ENCODE data around the gene SCUBE1. TPM values are rescaled to one million over a fixed set of nuclear protein-coding genes. Genes with fewer than 3 reads are reported as not detected.

Gene SCUBE1
- total and polyA plus RNA-seq, 2 donors (not counting 3 experiments of a cell fraction or from before 2014, with no cell fraction given), result 0.07 TPM; not detected in 1

DNA sequence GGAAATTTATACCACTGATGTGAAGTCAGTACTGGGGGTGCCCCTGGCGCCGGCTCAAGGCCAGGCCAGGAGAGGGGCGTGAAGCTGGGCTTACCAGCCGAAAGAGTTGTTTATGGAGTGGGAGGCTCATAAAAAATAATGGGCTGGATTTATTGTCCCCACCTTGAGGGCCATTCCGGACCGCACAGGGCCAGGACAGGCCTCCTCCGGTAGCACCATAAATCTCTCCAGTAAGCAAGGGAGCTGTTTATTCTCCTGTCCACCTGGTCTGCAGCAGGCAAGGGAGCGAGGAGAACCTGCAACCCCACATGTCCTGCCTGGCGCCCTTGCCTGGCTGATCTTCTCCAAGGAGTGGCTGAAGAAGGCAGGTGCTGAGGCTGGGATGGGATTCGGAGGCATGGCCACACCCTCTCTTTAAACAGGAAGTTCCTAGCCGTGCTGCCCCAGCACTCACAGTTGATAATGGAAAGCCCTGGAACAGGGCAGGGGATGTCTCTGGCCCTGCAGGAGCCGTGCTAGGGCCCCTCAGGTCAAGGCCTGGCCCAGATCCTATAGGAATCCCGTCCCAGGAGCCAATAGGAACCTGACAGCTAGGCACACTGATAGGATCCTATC, 65.1 kb downstream of the SCUBE1 start:
- no TSS peak for BruUV-seq (replicated peaks)
- Histone ChIP-seq H3K9me3 (replicated peaks; ENCODE audit: control insufficient read depth, insufficient read depth, low read length) (no peaks in the 10 kb centered on the region), H3K4me1 (ENCODE audit: control insufficient read depth, extremely low read depth, insufficient read depth, low read length) (no peaks in the 10 kb centered on the region), H3K27ac (ENCODE audit: insufficient read depth, low read depth, low read length) (no peak overlapping the region), H3K4me3 (replicated peaks in 1 of 3; ENCODE audit: insufficient read depth in 1 of 3, low read depth in 1 of 3, low read length in 3 of 3) (no peak overlapping the region), H3K27me3 (ENCODE audit: control insufficient read depth in 2 of 2, insufficient read depth in 2 of 2, low read length in 2 of 2) (no peaks in the 10 kb centered on the region), H3K4me2 (ENCODE audit: insufficient read depth, low read length) (no peak overlapping the region), H3K36me3 (ENCODE audit: control insufficient read depth in 2 of 2, extremely low read depth in 1 of 2, insufficient read depth in 2 of 2, low read length in 2 of 2) (no peaks in the 10 kb centered on the region), H4K20me1 (replicated peaks; ENCODE audit: control insufficient read depth, extremely low read depth, insufficient read depth, low read length) (no peaks in the 10 kb centered on the region), H3K79me2 (ENCODE audit: control insufficient read depth, insufficient read depth, low read length) (no peaks in the 10 kb centered on the region), H3K9me1 (replicated peaks; ENCODE audit: control insufficient read depth, extremely low read depth, insufficient read depth, low read length) (no peaks in the 10 kb centered on the region), H3K9ac (replicated peaks; ENCODE audit: extremely low read depth, insufficient read depth, low read length) (no peak overlapping the region), H2AFZ (ENCODE audit: low read depth, low read length) (no peak overlapping the region)
- dilution Hi-C loops (cut with MboI; ENCODE audit: extremely low pct_ligation_motif_present, low sequenced_read_pairs), result no loop called here
- intact Hi-C loops (cut with micrococcal nuclease), result no loop called here
- POLR2A ChIA-PET, result no interaction called here
- TF ChIP-seq EZH2 (IDR thresholded peaks at IDR 0.05; ENCODE audit: borderline replicate concordance, low read depth, low read length, severe bottlenecking) (no peak), FOS (IDR thresholded peaks at IDR 0.05; ENCODE audit: borderline replicate concordance, insufficient read depth, low read length) (no peak), MYC (IDR thresholded peaks at IDR 0.05; ENCODE audit: low read depth, low read length) (no peak), POLR2AphosphoS5 (IDR thresholded peaks at IDR 0.05; ENCODE audit: insufficient read depth, low read depth, low read length) (no peak), POLR2A (IDR thresholded peaks at IDR 0.05; ENCODE audit: low read depth, low read length) (no peak), GATA2 (IDR thresholded peaks at IDR 0.05; ENCODE audit: insufficient read depth, insufficient read length, low read depth, low read length) (no peak), JUN (IDR thresholded peaks at IDR 0.05; ENCODE audit: borderline replicate concordance, insufficient read depth, insufficient read length, low read depth) (no peak)
- TF ChIP-seq, protein P1, sequence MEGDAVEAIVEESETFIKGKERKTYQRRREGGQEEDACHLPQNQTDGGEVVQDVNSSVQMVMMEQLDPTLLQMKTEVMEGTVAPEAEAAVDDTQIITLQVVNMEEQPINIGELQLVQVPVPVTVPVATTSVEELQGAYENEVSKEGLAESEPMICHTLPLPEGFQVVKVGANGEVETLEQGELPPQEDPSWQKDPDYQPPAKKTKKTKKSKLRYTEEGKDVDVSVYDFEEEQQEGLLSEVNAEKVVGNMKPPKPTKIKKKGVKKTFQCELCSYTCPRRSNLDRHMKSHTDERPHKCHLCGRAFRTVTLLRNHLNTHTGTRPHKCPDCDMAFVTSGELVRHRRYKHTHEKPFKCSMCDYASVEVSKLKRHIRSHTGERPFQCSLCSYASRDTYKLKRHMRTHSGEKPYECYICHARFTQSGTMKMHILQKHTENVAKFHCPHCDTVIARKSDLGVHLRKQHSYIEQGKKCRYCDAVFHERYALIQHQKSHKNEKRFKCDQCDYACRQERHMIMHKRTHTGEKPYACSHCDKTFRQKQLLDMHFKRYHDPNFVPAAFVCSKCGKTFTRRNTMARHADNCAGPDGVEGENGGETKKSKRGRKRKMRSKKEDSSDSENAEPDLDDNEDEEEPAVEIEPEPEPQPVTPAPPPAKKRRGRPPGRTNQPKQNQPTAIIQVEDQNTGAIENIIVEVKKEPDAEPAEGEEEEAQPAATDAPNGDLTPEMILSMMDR (IDR thresholded peaks at IDR 0.05; ENCODE audit: extremely low read depth in 1 of 2, insufficient read depth in 1 of 2, low read depth in 1 of 2, low read length in 2 of 2), result no peak
- TF ChIP-seq, protein P2, sequence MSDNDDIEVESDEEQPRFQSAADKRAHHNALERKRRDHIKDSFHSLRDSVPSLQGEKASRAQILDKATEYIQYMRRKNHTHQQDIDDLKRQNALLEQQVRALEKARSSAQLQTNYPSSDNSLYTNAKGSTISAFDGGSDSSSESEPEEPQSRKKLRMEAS (IDR thresholded peaks at IDR 0.05; ENCODE audit: insufficient read depth, insufficient read length), result no peak
- no peak for FAIRE-seq
- CTCF ChIA-PET, result interaction anchor here (11.5 kb wide), 1 partner anchor 67 kb away, joined by 334 read pairs; the partner anchor contains the start of gene SCUBE1
- no peak for DNase-seq (ENCODE audit: low read depth, low spot score)

All from endothelial cell of umbilical vein (primary cell).